ENCODE results near the gene WAC.
"Not testable (repeated sequence)": the region's sequence is repeated elsewhere in the genome, so short reads cannot be mapped to it uniquely, and the experiment has no call there.

The WAC gene

GRCh38 chr10:28532337-28533185 is at the start of gene WAC:
Gene WAC, plus strand, starts transcription at chr10:28533118. Its CDS starts 462 bp downstream, at chr10:28533580.
- peak; percentile 97 for DNase-seq (ENCODE audit: low spot score)

GRCh38 chr10:28489206-28489605 is 43.7 kb upstream of the WAC start:
- no peak for DNase-seq (ENCODE audit: low spot score)

- not testable (repeated sequence) for DNase-seq (ENCODE audit: low spot score)
These were observed 42.6 kb upstream of the WAC start for GRCh38 chr10:28490256-28490865.

- DNase-seq (ENCODE audit: low spot score) = no peak
These were observed 40.6 kb upstream of the WAC start for GRCh38 chr10:28492116-28492920.

GRCh38 chr10:28494420-28494819 is 38.5 kb upstream of the WAC start:
- no peak for DNase-seq (ENCODE audit: low spot score)

GRCh38 chr10:28495084-28495483 is 37.8 kb upstream of the WAC start:
- DNase-seq (ENCODE audit: low spot score) = no peak

- DNase-seq (ENCODE audit: low spot score) = no peak
These were observed 36.9 kb upstream of the WAC start for GRCh38 chr10:28496017-28496416.

GRCh38 chr10:28496481-28496961 is 36.4 kb upstream of the WAC start:
- DNase-seq (ENCODE audit: low spot score) = no peak

GRCh38 chr10:28497313-28498126 is 35.4 kb upstream of the WAC start:
- no peak for DNase-seq (ENCODE audit: low spot score)

GRCh38 chr10:28500203-28500602 is 32.7 kb upstream of the WAC start:
- DNase-seq (ENCODE audit: low spot score) = not testable (repeated sequence)

- no peak for DNase-seq (ENCODE audit: low spot score)
These were observed 29.8 kb upstream of the WAC start for GRCh38 chr10:28503114-28503513.

GRCh38 chr10:28505359-28505959 is 27.5 kb upstream of the WAC start:
- DNase-seq (ENCODE audit: low spot score) = no peak

- DNase-seq (ENCODE audit: low spot score) = no peak
These were observed 24.5 kb upstream of the WAC start for GRCh38 chr10:28508304-28508925.

- DNase-seq (ENCODE audit: low spot score) = no peak
These were observed 23.6 kb upstream of the WAC start for GRCh38 chr10:28509286-28509685.

- DNase-seq (ENCODE audit: low spot score) = no peak
These were observed 18.3 kb upstream of the WAC start for GRCh38 chr10:28514648-28515047.

- DNase-seq (ENCODE audit: low spot score) = no peak
These were observed 12.6 kb upstream of the WAC start for GRCh38 chr10:28520346-28520745.

- DNase-seq (ENCODE audit: low spot score) = not testable (repeated sequence)
These were observed 12.1 kb upstream of the WAC start for GRCh38 chr10:28520828-28521227.

GRCh38 chr10:28521961-28522360 is 11.0 kb upstream of the WAC start:
- DNase-seq (ENCODE audit: low spot score) = not testable (repeated sequence)

- DNase-seq (ENCODE audit: low spot score) = no peak
These were observed 9.1 kb upstream of the WAC start for GRCh38 chr10:28523725-28524252.

- no peak for DNase-seq (ENCODE audit: low spot score)
These were observed 2.2 kb upstream of the WAC start for GRCh38 chr10:28530751-28531150.

- no peak for DNase-seq (ENCODE audit: low spot score)
These were observed 257 bp downstream of the WAC start for GRCh38 chr10:28533186-28533564.
